ENCODE data around the gene GREB1L.
A peak's percentile ranks its signal among the peaks of the same experiment; 100 is the strongest.
"Not testable (repeated sequence)": the region's sequence is repeated elsewhere in the genome, so short reads cannot be mapped to it uniquely, and the experiment has no call there.

The GREB1L gene

GRCh38 chr18:21242141-21242779 lies at the start of gene GREB1L:
Gene GREB1L (plus strand): TSS chr18:21242232. CDS start chr18:21383519, 141,287 bp downstream.
- DNase-seq = peak in 1 of 2 experiments; percentile 65

GRCh38 chr18:21192308-21192624 lies 49.8 kb upstream of the GREB1L start:
- no peak for DNase-seq

- DNase-seq = peak in 1 of 2 experiments; percentile 14
Observed at GRCh38 chr18:21194871-21195771, 46.9 kb upstream of the GREB1L start.

- DNase-seq = no peak
Observed at GRCh38 chr18:21196426-21196825, 45.6 kb upstream of the GREB1L start.

DNA sequence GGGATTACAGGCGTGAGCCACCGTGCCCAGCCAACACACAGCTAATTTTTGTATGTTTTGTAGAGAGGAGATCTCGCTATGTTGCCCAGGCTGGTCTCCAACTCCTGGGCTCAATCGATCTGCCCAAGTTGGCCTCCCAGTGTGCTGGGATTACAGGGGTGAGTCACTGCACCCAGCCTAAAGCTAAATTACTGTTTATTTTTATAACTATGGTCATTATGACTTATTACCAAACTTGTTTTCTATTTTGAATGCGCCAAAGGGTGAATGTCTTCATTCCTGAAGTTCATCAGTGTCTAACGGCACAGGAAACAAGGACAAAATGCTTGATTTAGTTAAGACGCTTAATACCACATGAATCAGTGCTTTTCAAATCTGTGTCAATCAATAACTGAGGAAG lies 38.9 kb upstream of the GREB1L start:
- DNase-seq = no peak

DNA sequence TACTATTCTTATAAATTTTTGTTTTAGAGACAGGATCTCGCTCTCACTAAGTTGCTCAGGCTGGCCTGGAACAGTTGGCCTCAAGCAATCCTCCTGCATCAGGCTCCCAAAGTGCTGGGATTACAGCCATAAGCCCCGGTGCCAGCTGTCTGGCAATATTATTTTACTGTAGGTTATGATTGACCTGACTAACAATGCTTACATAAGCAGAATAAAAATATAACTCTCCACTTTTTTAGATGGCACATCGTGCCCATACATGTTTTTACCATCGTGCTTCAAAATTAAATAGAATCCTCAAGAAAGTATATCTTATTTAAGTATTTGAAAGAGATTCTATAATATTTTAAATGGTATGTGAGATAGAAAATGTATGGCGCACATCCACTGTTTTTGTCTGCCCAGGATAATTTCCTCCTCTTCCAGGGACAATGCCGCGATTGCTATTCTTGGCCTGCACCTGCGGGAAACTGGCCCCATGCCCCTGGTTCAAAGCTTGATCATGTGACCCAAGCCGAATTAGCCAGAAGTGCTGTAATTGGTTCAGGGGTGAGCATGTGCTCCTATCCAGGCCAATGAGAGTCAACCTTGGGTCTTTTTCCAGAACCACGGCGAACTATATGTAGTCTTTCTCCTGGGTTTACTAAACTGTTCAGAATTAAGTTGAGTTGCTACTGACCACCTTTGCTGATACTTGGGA lies 38.3 kb upstream of the GREB1L start:
- DNase-seq = no peak

DNA sequence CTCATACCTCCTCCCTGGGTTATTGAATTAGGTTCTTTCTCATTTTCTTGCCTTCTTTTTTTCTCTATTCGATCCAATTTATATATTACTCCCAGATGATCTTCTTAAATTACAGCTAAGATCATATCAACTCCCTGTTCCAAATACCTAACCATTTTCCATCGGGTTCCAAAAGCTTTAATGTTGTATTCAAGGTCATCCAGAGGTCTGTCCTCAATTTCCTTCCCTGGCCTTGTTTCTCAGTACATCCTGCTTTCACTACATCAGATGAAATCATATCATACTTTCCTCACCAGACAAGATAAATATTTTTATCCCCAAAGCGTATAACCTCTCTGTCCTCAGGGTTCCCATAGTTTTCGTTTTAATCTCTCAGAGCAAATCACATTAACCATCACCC lies 36.3 kb upstream of the GREB1L start:
- no peak for DNase-seq

DNA sequence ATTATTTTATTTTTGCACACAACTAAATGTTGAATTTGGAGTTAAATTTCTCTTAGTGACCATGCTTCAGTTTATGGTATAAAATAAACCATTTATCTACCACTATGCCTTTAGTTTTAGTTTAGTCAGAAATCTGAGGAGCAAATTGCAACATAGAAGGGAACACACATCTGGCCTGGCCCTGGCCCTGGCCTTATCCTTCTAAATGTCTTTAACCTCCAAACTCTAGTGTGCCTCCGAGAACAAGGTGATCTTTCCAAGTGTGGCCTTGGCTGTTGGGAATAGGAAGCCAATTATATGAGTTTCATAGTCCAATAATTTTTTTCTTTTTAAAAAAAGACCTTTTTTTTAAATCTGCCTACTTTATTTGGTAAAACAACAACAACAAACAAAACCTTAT lies 31.8 kb upstream of the GREB1L start:
- DNase-seq = no peak

DNA sequence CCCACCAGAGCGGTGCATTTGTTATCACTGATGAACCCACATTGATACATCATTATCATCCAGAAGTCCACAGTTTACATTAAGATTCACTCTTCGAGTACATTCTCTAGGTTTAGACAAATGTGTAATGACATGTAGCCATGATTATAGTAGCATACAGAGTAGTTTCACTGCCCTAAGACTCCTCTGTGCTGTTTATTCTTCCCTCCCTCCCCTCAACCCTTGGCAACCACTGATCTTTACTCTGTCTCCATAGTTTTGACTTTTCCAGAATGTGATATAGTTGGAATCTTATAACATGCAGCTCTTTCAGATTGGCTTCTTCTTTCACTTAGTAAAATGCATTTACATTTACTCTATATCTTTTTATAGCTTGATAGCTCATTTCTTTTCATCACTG lies 31.2 kb upstream of the GREB1L start:
- no peak for DNase-seq

- DNase-seq = not testable (repeated sequence)
Observed at GRCh38 chr18:21214409-21214808, 27.6 kb upstream of the GREB1L start.

DNA sequence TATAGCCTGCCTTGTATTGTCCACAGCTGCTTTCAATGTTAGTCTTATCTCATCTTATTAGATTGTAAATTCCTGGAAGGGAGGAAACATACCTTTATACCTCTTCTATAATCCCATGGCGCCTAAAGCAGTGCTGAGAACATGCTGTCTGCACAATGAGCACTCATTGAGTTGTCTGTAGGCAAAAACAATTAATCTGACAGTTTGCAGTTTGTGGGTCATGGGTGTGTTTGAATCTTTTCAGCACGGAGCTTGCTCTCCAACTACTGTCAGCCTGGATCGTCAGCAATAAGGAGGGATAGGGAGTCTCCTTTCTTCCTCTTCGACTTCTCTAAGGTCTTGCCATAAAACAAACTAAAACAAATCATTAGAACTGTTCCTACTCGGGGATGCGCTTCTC lies 26.5 kb upstream of the GREB1L start:
- DNase-seq = no peak

GRCh38 chr18:21218862-21219261 lies 23.2 kb upstream of the GREB1L start:
- no peak for DNase-seq

DNA sequence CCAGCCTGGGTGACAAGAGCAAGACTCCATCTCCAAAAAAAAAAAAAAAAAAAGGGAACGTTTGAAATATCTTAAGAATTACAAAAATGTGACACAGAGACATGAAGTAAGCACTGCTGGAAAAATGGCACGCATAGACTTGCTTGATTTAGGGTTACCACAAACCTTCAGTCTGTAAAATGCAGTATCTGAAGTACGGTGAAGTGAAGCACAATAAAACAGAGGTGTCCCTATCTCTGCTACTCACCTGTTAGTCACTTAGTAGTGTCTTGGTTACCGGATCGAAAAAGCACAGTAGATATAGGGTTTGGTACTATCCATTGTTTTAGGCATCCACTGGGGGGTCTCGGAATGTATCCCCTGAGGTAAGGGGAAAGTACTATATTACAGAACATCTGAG lies 11.6 kb upstream of the GREB1L start:
- no peak for DNase-seq

DNA sequence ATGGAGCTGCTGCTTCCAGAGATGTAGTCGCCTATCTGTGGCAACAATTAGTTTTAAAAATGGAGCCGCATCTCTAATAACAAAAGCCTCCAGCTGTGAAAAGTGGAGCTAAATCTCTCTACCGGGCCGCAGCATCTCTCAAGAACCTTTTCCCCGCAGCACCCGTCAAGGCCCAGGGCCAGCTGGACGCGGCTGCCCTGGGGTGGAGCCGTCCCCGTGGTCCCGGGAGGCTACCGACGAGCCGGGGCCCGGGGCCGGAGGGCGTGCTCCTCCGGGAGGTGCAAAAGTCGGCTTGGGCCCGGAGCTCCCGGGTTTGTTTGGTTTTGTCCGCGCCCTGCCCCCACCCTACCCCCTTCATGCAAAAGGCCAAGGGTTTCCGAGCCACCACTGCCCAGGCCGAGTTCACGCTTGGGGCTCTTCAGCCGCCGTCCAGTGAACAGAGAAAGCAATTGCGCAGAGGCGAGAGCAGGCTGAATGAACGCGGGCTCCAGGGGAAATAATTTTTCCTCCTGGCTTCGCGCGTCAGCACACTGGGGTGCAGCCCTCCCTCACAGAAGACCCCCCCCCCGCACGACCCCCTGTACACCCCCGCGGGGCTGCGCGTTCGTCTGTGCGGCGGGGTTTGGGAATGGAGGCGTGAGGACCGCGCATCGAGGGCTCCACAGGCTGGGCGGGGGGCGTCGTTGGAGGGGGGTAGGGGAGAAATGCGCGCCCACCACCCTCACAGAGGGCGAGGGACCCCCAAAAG lies 557 bp upstream of the GREB1L start:
- DNase-seq = peak in 1 of 2 experiments; percentile 23

DNA sequence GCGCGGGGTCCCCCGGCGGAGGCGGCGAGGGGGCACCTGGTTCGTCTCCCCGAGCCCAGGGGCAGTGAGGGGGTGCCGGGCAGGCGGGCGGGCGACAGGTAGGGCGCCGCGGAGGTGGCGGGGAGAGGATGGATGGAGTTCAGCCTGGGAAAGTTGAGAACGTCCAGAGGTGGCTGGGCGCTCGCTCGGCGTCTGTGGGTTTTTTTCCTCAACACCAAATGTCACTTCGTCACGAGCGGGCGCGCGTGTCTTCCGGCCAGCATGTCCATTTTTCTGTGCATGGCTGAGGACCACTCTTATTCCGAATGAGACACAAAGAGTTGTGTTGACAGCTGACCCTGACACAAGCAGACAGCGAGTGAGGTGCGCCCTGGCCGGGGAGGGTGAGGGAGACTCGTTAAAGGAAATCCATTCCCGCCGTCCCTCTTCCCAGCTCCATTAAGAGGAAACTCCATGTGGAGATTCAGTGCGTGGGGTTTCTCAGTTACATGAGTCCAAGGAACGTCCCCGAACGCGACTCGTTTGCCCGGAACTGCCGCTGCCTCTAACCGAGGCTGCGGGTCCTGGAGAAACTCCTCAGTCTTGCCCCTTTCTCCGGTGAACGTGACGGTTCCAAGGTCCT lies 859 bp downstream of the GREB1L start:
- DNase-seq = peak in 1 of 2 experiments; percentile 43

DNA sequence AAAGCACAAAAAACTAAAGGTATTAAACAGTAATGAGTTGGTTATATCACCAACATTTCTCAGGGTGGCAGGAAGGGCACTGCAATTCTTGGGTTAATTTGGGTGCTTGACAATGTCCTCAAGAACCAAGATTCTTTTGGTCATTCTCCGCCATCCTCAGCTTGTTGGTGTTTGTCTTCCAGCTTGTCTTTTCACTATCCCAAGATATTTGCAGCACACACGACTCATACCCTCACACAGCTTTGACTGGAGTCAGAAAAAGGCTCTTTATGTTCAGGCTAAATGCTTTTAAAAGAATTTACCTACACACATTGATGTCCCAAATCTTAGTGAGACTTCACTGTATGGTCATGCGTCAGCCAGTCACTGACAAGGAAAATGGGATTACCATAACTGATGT lies 12.5 kb downstream of the GREB1L start:
- DNase-seq = no peak

DNA sequence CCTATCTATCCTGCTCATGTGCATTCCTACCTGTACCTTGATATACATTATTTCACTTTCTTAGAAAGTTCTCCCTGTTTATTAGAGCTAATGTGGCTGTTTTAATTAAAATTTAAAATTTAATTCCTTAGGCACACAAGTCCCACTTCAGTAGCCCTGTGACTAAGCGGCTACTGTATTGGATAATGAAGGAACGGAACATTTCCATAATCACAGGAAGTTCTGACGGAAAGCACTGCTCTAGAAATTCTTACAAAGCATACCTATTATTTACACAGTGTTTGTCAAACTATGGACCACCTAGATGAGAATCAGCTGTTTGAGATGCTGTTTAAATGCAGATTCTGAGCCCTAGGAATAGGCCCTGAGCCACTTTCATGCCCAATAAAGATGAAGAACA lies 13.2 kb downstream of the GREB1L start:
- no peak for DNase-seq

DNA sequence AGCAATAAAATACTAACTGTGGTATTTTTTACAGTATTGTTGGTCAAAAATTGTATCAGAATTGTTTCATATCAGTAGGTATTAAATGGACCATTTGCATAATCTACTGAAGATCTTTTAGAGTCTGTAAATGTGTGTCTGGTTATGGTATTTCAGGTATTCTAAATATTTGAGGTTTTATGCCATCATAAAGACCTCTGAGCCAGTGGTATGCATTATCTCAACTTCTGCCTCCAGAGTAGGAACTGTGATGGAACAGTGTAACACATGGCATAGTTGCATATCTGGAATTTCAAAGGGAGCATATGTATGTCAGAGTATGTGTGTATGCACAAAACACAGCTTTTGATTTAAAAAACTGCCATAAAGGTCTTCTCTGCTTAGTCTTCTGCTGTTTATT lies 15.4 kb downstream of the GREB1L start:
- no peak for DNase-seq

DNA sequence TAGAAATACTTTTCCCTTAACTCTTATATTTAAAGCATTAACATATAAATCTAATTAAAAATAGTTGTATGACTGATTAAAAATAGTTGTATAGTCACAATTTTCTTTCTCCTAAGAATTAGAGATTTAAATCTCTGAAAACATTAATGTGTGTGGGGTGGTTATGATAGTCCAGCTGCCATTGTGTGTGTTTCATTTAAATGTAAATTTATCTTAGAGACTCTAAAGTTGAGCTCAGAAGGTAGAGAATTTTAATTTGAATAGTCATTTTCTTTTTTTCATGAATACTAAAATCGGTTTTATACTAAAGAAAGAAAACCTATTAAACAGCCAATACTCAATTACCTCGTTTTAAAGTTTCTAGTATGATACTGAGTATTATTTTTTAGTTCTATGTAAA lies 18.6 kb downstream of the GREB1L start:
- no peak for DNase-seq

DNA sequence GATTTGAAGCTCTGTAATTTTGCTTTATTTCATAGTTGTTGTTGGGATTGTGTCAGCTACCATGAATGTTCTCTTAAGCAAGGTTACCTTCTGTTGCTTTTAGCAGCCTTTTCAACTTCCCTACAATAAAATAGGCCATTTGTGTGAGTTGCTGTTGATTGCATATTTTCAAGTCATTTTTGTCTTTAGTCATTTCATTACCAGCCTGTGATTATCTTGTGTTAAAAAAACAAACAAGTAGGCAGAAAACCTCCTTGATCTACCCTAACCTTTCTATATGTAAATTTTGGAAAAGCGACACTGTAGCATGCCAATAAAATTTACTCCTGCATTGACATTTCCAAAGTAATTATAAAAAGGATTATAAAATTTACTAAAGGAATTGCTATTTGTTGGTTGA lies 19.3 kb downstream of the GREB1L start:
- DNase-seq = no peak

DNA sequence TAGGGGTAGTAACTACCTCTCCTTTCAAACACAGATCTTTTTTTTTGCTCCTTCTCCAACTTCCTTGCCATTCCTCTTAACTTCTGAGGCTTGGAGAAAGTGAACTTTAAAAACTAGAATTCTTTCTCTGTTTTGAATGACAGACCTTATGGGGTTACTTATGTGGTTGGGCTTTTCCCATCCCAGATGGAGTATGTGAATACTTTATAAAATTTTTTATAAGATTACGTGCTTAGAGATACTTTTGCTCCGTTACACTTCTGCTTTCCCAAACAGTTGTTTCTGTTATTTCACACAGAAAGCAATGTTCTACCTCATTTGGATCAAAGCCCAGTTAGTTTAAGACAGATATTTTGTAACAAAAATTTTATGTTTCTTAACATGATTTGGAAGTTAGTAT lies 20.2 kb downstream of the GREB1L start:
- no peak for DNase-seq

- DNase-seq = no peak
Observed at GRCh38 chr18:21262979-21263378, 20.9 kb downstream of the GREB1L start.

- no peak for DNase-seq
Observed at GRCh38 chr18:21264651-21265050, 22.6 kb downstream of the GREB1L start.
